ENCODE results near the gene SPSB2.
A peak's percentile ranks its signal among the peaks of the same experiment; 100 is the strongest.

Gene SPSB2

GRCh38 chr12:6914246-6914946 is 41.3 kb upstream of the SPSB2 start, which contains the start of gene ENO2 (continued):
- TF ChIP-seq ZNF837 (tag by site-specific recombination; IDR thresholded peaks at IDR 0.05) (no peak), GLIS1 (tag by site-specific recombination; IDR thresholded peaks at IDR 0.05) (peak; percentile 32; the same call in 1 of the 2 replicates), ZFP41 (tag by site-specific recombination; IDR thresholded peaks at IDR 0.05; ENCODE audit: borderline replicate concordance) (no peak), ZNF830 (tag by site-specific recombination; IDR thresholded peaks at IDR 0.05; ENCODE audit: low read depth) (no peak), ZNF488 (tag by site-specific recombination; IDR thresholded peaks at IDR 0.05) (no peak), ZNF585B (tag by site-specific recombination; IDR thresholded peaks at IDR 0.05) (no peak), BCL6B (tag by site-specific recombination; IDR thresholded peaks at IDR 0.05) (no peak), ZFHX2 (tag by site-specific recombination; conservative IDR thresholded peaks at IDR 0.05) (peak; percentile 97), ZNF692 (tag by site-specific recombination; IDR thresholded peaks at IDR 0.05) (peak; percentile 55; the same call in 1 of the 2 replicates), ZNF211 (tag by site-specific recombination; IDR thresholded peaks at IDR 0.05; ENCODE audit: low read depth) (no peak), ZBTB8A (tag by site-specific recombination; IDR thresholded peaks at IDR 0.05) (peak; percentile 98), ZEB2 (tag by site-specific recombination; IDR thresholded peaks at IDR 0.05) (peak; percentile 70; the same call in 1 of the 2 replicates), ZNF394 (tag by site-specific recombination; IDR thresholded peaks at IDR 0.05; ENCODE audit: borderline replicate concordance) (peak; percentile 40; the same call in 1 of the 2 replicates), KLF8 (tag by site-specific recombination; IDR thresholded peaks at IDR 0.05) (peak; percentile 70; the same call in 1 of the 2 replicates), HIC1 (tag by site-specific recombination; IDR thresholded peaks at IDR 0.05) (peak; percentile 39; the same call in 1 of the 2 replicates), KLF16 (tag by site-specific recombination; IDR thresholded peaks at IDR 0.05) (peak; percentile 66), ZBTB6 (tag by site-specific recombination; IDR thresholded peaks at IDR 0.05) (0 out of 2 replicates have a peak, but pooled peaks have one; percentile 7), ZNF76 (tag by site-specific recombination; IDR thresholded peaks at IDR 0.05; ENCODE audit: borderline replicate concordance, low read depth) (peak; percentile 44; the same call in 1 of the 2 replicates), IKZF3 (tag by site-specific recombination; IDR thresholded peaks at IDR 0.05) (no peak), ZNF571 (tag by site-specific recombination; IDR thresholded peaks at IDR 0.05) (no peak), ZNF175 (tag by site-specific recombination; IDR thresholded peaks at IDR 0.05) (no peak), ZNF248 (tag by site-specific recombination; IDR thresholded peaks at IDR 0.05) (no peak), CTCF (tag by site-specific recombination; IDR thresholded peaks at IDR 0.05) (peak; percentile 12), ZNF624 (tag by site-specific recombination; IDR thresholded peaks at IDR 0.05) (no peak), ZBTB26 (tag by site-specific recombination; optimal IDR thresholded peaks at IDR 0.05) (peak; percentile 84), ZFP37 (tag by site-specific recombination; IDR thresholded peaks at IDR 0.05) (0 out of 2 replicates have a peak, but pooled peaks have one; percentile 48), KLF1 (tag by site-specific recombination; IDR thresholded peaks at IDR 0.05) (peak; percentile 56; the same call in 1 of the 2 replicates), ATF2 (tag by site-specific recombination; IDR thresholded peaks at IDR 0.05; ENCODE audit: low read depth) (no peak)
